GM20000 (cell line): ENCODE data around the gene ATP1A2.

ENCODE experiments used
- DNase-seq: peaks from one replicate; pipeline ENCODE4 v3.0.0; 2012; ENCODE audit warnings: low spot score
- TF ChIP-seq, protein P1 (sequence below): IDR thresholded peaks from 2 replicates; pipeline ENCODE4 v1.5.1; 2012; ENCODE audit warnings: mild to moderate bottlenecking, control low read depth; ENCODE audit errors: extremely low read depth, missing control alignments

The ATP1A2 gene

DNA sequence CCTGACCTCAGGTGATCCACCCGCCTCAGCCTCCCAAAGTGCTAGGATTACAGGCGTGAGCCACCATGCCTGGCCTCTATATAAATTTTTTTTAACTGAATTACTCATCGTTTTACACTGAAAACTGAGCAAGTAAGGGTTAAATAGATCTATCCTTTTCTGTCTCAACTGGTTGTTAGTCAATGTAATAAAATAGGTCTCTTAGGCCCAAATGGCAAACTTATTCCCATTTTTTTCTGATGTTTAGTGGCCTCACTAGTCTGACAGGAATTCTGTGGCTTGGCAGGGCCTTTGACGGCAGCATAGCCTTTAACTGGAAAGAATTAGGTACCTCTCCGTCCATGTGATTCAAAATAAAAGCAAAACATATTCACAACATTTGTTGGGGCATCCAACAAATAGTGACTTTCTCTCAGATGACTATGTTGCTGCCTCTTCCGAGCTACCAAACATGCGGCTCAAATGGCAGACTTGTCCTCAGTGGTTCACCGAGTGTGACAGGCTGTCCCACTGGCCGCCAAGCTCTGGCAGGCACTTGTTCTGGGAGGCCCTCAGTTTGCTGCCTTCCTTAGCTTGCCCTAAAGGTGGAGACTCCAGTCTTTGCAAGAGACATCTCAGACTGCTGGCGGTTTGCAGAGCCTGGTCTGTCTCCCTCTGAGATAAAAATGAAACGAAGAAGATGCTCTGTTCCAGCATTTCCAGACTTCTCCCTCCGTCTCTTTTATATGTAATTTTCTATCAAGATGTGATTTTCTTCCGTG is 53.2 kb downstream of the ATP1A2 start:
- TF ChIP-seq, protein P1, sequence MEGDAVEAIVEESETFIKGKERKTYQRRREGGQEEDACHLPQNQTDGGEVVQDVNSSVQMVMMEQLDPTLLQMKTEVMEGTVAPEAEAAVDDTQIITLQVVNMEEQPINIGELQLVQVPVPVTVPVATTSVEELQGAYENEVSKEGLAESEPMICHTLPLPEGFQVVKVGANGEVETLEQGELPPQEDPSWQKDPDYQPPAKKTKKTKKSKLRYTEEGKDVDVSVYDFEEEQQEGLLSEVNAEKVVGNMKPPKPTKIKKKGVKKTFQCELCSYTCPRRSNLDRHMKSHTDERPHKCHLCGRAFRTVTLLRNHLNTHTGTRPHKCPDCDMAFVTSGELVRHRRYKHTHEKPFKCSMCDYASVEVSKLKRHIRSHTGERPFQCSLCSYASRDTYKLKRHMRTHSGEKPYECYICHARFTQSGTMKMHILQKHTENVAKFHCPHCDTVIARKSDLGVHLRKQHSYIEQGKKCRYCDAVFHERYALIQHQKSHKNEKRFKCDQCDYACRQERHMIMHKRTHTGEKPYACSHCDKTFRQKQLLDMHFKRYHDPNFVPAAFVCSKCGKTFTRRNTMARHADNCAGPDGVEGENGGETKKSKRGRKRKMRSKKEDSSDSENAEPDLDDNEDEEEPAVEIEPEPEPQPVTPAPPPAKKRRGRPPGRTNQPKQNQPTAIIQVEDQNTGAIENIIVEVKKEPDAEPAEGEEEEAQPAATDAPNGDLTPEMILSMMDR, result no peak
- DNase-seq, result no peak

DNA sequence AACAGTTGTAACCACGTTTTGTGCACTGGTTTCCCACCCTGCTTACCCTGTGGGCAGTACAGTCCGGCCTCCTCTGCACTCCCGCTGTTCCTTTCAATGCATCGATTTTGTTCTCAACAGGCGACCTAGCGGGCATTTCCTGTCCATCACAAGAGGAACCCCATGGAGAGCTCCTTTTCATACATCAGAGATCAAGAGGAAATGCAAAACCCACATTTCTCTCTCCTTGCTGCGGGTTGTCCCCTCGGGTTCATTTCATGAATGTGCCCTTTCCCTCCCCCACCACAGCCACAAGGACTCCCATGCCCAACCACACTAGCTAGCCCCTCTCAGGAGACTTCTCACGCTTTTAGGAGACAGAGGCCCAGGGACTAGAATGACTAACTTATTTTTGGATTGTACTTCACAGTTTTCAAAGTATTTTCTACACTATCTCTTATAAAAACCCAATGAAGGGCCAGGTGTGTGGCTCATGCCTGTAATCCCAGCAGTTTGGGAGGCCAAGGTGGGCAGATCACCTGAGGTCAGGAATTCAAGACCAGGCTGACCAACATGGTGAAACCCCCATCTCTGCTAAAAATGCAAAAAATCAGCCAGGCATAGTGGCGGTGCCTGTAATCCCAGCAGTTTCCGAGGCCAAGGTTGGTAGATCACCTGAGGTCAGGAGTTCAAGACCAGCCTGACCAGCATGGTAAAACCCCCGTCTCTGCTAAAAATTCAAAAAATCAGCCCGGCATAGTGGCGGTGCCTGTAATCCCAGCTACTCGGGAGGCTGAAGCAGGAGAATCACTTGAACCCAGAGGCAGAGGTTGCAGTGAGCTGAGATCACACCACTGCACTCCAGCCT is 54.2 kb downstream of the ATP1A2 start:
- TF ChIP-seq, protein P1, result no peak
- peak; percentile 38 for DNase-seq

DNA sequence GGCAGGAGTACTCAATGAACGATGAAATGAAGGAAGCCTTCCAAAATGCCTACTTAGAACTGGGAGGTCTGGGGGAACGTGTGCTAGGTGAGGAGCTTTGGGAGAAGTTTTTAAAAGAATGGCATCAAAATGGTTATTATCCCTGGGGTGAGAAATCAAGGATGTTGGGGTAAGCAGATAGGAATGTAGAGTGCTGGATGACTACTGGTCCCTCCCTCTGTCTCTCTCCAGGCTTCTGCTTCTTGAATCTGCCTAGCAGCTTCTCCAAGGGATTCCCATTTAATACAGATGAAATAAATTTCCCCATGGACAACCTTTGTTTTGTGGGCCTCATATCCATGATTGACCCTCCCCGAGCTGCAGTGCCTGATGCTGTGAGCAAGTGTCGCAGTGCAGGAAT is 55.8 kb downstream of the ATP1A2 start:
- TF ChIP-seq, protein P1, result no peak
- DNase-seq, result no peak

DNA sequence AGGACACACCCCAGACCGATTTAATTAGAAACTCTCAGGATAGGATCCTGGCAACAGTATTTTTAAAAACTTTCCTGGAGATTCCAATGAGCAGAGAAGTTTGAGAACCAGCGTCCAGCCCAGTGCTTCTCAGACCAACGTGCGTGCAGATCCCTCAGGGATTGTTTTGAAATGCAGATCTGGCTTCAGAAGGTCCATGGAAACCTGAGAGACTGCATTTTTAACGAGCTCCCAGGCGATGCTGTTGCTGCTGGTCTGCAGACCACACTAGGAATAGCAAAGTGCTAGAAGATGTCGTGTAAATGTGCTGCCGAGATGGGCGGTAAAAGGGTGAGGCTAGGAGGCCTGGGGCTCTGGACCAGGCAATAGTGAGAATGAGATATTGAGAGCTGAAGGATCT is 56.4 kb downstream of the ATP1A2 start:
- DNase-seq, result no peak
- TF ChIP-seq, protein P1, result no peak

DNA sequence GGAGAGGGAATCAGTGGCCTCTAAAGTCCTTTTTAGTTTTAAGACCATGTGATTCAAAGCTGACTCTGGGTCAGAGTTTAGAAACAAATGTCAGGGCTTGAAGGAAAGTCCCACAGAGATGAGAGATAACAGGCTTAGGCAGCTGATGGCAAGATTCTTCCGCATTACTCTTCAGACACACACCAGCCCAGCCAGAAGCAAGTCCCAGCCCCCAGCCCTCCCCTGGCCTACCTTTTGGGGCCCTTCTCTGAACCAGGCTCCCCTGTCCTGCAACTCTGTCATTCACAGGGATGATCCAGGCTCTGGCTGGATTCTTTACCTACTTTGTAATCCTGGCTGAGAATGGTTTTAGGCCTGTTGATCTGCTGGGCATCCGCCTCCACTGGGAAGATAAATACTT is 61.7 kb downstream of the ATP1A2 start:
- TF ChIP-seq, protein P1, result no peak
- no peak for DNase-seq

DNA sequence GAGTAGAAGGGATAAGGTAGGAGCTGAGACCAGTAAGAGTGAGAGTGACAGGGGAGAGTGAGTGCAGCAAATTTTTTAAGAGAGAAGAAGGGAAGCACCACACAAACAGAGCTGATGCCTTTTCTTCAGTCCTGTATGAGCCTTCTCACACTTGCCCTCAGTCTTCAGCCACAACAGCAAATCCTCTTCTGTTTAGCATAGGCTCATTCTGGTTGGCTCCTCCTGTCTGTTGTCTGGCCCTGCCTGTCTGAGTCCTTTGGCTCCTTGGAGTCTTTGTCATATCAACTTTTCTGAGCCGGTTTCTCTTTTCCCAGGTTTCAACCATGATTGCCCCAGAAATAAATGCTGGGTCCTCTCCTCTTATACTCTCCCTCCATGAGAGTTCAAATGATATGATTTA is 62.1 kb downstream of the ATP1A2 start:
- TF ChIP-seq, protein P1, result no peak

DNA sequence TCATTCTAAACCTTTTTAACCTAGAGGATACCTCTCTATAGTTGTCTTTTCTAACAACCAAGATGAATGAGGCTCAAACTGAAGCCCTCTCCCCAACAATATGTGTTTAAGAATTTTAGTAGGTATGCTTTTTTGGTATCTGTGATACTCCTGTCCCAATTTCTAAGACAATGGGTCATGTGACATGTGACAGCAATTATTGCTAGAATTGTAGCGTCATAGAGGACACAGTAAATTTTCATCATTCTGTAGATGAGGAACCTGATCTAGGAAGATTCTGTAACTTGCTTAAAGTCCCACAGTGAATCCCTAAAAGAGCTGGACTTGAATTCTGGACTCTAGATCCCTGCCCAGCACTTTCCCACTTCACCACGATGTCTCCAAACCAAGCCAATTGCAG is 63.2 kb downstream of the ATP1A2 start:
- TF ChIP-seq, protein P1, result no peak
- no peak for DNase-seq

More for the DNA sequence above, 62.1 kb downstream of the ATP1A2 start:
- no peak for DNase-seq
